VCaP (cell line): ENCODE data around the gene KIRREL1.

Experiments
- H3K27ac ChIP-seq: fragments of 450-650 bp; 2 replicates; pipeline ENCODE4 v1.5.1; 2017
- TF ChIP-seq, protein P1 (sequence below): fragments of 450-650 bp; conservative IDR thresholded peaks from 2 replicates; pipeline ENCODE4 v1.5.1; 2017; ENCODE audit warnings: mild to moderate bottlenecking, moderate library complexity

Gene KIRREL1

DNA sequence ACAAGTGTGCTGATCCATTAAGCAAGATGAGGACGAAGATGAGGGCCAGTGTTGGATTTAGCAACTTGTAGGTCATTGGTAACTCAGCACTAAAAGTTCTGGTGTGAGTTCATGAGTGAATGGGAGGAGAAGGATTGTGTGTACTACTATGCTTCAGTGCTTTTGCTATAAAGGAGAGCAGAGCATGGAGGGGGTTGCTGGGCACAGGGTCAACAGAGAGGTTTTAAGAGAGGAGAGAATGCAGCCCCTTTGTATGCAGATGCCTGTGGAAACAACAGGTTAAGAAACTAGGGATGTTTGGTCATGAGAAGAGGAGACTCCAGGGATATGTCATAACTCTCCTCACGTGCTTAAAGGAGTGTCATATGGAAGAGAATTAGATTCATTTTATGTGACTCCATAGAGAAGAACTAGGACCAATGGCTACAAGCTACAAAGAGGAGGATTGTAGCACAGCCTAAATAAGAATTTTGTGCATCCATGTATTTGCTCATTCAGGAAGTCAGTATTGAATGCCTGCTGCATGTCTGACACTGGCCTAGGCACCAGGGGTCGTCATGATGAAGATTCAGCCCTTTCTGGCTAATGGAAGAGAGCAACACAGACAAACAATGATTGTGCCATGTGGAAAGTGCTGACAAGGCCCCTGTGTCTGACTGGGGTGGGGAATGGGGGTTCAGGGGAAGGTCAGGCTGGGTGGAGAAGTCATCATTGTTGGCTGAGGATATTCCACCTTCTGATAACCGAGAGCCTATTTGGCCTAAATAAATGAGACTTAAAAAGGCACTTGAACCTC, 53.5 kb downstream of the KIRREL1 start:
- TF ChIP-seq, protein P1, sequence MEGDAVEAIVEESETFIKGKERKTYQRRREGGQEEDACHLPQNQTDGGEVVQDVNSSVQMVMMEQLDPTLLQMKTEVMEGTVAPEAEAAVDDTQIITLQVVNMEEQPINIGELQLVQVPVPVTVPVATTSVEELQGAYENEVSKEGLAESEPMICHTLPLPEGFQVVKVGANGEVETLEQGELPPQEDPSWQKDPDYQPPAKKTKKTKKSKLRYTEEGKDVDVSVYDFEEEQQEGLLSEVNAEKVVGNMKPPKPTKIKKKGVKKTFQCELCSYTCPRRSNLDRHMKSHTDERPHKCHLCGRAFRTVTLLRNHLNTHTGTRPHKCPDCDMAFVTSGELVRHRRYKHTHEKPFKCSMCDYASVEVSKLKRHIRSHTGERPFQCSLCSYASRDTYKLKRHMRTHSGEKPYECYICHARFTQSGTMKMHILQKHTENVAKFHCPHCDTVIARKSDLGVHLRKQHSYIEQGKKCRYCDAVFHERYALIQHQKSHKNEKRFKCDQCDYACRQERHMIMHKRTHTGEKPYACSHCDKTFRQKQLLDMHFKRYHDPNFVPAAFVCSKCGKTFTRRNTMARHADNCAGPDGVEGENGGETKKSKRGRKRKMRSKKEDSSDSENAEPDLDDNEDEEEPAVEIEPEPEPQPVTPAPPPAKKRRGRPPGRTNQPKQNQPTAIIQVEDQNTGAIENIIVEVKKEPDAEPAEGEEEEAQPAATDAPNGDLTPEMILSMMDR = no peak
- H3K27ac ChIP-seq = no peak overlapping the region

DNA sequence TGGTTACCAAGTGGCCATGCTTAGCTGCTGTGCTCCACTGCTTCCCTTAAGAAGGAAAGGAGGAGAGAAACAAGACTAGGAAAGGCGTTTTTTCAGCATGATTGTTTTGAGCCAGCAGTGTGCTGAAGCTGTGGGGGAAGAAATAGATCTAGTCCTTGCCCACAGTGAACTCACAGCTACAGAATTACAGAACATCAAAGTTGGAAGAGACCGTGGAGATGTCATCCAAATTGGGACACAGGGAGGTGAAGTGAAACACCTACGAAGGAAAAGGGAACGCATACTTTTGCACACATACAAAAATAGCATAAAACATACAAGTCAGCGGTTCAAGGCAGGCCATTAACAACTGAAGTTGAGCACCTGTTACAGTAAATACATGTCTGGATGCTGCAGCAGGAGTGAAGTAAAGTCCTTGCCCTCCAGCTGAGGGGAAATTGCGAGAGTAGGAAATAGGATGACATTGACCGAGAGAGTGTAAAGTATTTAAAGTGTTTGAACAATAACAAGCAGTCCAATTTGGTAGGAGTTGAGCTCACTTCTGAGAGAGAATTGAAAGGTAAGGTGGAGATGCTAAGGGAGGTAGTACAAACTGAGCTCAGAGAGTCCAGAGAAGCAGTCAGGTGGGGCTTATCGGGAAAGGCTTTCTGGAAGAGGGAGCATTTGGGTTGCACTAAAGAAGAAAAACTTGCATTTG, 55.1 kb downstream of the KIRREL1 start:
- H3K27ac ChIP-seq = no peak overlapping the region
- TF ChIP-seq, protein P1 = no peak

DNA sequence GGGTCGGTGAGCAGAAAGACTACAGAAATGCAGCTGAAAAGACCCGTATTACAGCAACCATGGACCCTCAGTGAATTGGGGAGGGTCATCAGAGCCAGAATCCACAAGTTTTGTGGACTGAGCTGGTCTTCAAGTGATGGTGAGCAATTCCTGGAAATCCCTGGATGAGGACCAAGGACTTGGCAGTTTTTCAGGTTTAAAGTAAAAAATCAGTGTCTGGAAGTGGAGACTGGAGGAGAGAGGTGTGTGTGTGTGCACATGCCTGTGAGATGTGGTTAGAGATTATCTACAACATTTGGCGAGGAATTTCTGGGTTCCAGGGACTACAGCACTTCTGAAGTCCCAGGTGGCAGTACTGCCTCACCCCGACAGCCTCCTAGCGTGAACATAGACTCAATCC, 56.4 kb downstream of the KIRREL1 start:
- H3K27ac ChIP-seq = no peak overlapping the region
- TF ChIP-seq, protein P1 = no peak

DNA sequence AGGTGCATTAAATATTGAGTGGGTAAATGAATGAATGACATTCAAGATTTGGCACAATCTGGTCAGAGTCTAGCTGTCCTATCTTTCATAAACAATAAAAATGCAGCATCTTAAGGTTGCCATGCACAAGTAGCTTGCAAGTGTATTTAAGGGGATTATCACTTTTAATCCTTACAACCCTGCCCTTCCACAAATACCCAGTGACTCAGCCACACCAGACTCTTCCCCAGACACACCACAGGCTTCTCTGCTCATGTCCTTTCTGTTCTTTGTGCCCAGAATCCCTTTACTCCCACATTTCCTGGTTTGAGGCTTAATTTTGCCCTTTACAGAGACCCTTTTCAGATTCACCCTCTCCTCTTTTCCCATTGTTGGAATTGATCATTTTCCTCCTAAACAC, 59.8 kb downstream of the KIRREL1 start:
- H3K27ac ChIP-seq = no peak overlapping the region
- TF ChIP-seq, protein P1 = no peak

DNA sequence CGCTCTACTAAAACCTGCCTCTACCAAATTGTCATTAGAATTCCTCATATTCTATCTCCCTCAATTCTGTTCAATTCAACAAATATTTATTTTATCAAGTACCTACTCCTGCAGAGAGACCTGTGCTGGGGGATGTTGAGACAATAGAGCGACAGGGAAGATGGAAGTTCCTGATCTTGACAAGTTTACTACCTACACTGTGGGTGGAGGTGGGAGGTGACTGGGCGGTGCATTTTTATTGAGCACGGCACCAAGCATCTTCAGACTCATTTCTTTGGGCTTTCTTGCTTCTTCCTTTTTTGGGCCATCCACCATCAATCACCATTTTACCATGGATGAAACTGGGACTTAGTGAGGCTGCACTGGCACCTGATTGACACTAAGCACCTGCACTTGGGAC, 61.3 kb downstream of the KIRREL1 start:
- TF ChIP-seq, protein P1 = no peak
- no peak overlapping the region for H3K27ac ChIP-seq

DNA sequence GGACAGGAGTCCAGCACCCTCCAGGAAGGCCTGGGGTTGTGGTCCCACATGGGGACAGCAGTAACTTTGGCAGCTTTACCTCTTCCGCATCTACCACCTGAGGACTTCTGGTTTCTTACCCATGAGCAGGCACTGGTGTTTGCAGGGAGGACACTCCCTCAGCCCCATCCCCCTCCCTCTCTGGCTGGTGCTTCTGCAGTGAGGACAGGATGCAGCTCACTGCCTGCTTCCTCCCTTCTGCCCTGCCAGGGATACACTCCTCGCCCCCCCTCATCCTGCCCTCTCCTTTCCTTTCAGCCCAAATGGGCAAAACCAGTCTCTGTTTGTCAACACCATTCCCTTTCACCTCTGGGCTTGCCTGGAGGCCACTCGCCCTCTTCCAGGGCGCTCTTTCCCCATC, 62.4 kb downstream of the KIRREL1 start:
- TF ChIP-seq, protein P1 = no peak
- H3K27ac ChIP-seq = no peak overlapping the region

DNA sequence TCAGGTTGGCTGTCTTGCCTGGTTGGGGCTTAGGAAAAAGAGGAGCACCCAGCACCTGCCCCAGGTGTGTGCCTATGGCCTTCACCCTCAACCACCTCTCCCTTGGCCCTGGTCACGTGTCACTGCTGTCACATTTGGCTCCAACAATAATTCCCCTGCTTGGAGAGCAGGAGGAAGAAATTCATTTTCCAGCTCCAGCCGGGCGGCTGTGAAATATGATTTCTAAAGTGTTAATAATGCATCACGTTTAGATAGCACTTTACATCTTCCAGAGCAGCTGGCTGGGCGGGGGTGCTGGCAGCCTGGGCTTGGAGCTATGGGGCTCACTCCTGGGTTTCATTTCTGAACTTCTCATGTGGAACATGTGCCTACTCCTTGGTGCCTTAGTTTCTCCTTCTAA, 63.1 kb downstream of the KIRREL1 start:
- H3K27ac ChIP-seq = no peak overlapping the region
- TF ChIP-seq, protein P1 = no peak
